Tibial nerve (tissue), 4 donors: ENCODE results near the gene DNTT. TPM values are rescaled to one million over a fixed set of nuclear protein-coding genes. Genes with fewer than 3 reads are reported as not detected.
A peak's percentile ranks its signal among the peaks of the same experiment; 100 is the strongest.

ENCODE experiments used
- DNase-seq, 2 donors: peaks; one replicate each; pipeline ENCODE4 v3.0.0-alpha.2; 2019; ENCODE audit warnings: low spot score in 2 of 2
- H3K27ac ChIP-seq, 4 donors: fragments of 200-600 bp; sonication (generic) in 3 of 4; one replicate each; pipeline ENCODE4 v1.5.1; 2017 to 2019; ENCODE audit warnings: mild to moderate bottlenecking in 1 of 4
- H3K27me3 ChIP-seq, 2 donors: fragments of 200-600 bp; sonication (generic) in 1 of 2; one replicate each; pipeline versions ENCODE4 v1.5.1 to v1.6.0; 2017 to 2019
- H3K36me3 ChIP-seq, 3 donors: fragments of 200-600 bp; sonication (generic); one replicate each; pipeline ENCODE4 v1.5.1; 2018 to 2019
- H3K4me1 ChIP-seq, 4 donors: fragments of 200-600 bp; sonication (generic) in 3 of 4; one replicate each; pipeline ENCODE4 v1.5.1; 2017 to 2019
- H3K4me3 ChIP-seq, 4 donors: fragments of 200-600 bp; sonication (generic) in 3 of 4; one replicate each; pipeline ENCODE4 v1.5.1; 2017 to 2019; ENCODE audit warnings: mild to moderate bottlenecking in 1 of 4, moderate library complexity in 1 of 4
- H3K9me3 ChIP-seq, 4 donors: fragments of 200-600 bp; sonication (generic) in 3 of 4; one replicate each; pipeline ENCODE4 v1.5.1; 2017 to 2019
- CTCF ChIP-seq, 5 experiments: fragments of 200-600 bp in 3 of 5; fragments of 450-650 bp in 2 of 5; sonication (generic) in 3 of 5; IDR thresholded peaks; one replicate each; pipeline ENCODE4 v1.5.1; 2016 to 2019; ENCODE audit warnings: antibody characterized with exemption in 5 of 5, mild to moderate bottlenecking in 3 of 5, moderate library complexity in 2 of 5
- EP300 ChIP-seq, 2 donors: sonication (generic); formaldehyde crosslinking; IDR thresholded peaks; one replicate each; pipeline ENCODE4 v1.6.1; 2017; ENCODE audit warnings: antibody characterized with exemption in 2 of 2, mild to moderate bottlenecking in 1 of 2
- POLR2A ChIP-seq, 2 donors: fragments of 450-650 bp; IDR thresholded peaks; one replicate each; pipeline ENCODE4 v1.6.1; 2017; ENCODE audit warnings: antibody characterized with exemption in 2 of 2, mild to moderate bottlenecking in 2 of 2, moderate library complexity in 2 of 2
- WGBS, 2 donors: methylation state at CpG; one replicate each; pipeline ENCODE4 v1.1.5; 2018; 5-methylcytosine and 5-hydroxymethylcytosine counted together
- total RNA-seq, 4 donors: library from RNA; depleted of rRNA; stranded (reverse); fragments of >200 nt; gene quantifications; one replicate each; pipeline ENCODE4 v1.1.0, GENCODE V29; 2016

Gene DNTT
- total RNA-seq, 4 donors from 2014 or later, result not detected

- Histone ChIP-seq H3K36me3 (no peaks in the 10 kb centered on the region), H3K9me3 (no peaks in the 10 kb centered on the region), H3K27ac (no peak overlapping the region), H3K27me3 (no peaks in the 10 kb centered on the region), H3K4me1 (no peaks in the 10 kb centered on the region), H3K4me3 (no peak overlapping the region)
- no peak for DNase-seq
- WGBS, 2 donors, result 54 to 57% methylated on average over 3 of the region's 3 CpGs
- TF ChIP-seq CTCF (IDR thresholded peaks at IDR 0.05) (no peak), EP300 (IDR thresholded peaks at IDR 0.05) (no peak), POLR2A (IDR thresholded peaks at IDR 0.05) (no peak)
Observed at GRCh38 chr10:96366508-96366907, 62.3 kb downstream of the DNTT start.

DNA sequence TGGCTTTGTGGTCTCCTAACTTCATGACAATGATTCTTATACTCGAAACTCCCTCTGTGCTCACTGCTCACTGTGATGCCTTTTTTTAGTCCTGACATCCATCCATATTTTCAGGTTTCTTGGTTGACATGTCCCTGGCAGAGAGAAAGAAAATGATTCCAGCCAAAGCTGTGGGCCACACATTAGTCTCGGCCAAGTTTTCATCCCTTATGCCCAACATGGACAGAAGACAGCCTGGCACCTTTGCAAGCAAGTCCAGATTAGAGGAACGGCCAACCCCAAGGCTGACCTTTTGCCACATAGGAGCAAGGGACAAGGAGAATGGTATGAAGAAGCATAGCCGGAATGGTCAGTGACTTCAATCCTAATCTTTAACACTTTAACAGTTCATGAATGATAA lies 63.2 kb downstream of the DNTT start:
- Histone ChIP-seq H3K4me1 (no peaks in the 10 kb centered on the region), H3K27ac (no peak overlapping the region), H3K27me3 (no peaks in the 10 kb centered on the region), H3K9me3 (no peaks in the 10 kb centered on the region), H3K4me3 (no peak overlapping the region), H3K36me3 (no peaks in the 10 kb centered on the region)
- TF ChIP-seq POLR2A (IDR thresholded peaks at IDR 0.05) (no peak), EP300 (IDR thresholded peaks at IDR 0.05) (no peak), CTCF (IDR thresholded peaks at IDR 0.05) (no peak)
- DNase-seq, result no peak
- WGBS, 2 donors, result 83 to 87% methylated on average over 4 of the region's 4 CpGs

GRCh38 chr10:96368971-96369370 lies 64.7 kb downstream of the DNTT start:
- H3K4me3 ChIP-seq, result no peak overlapping the region
- 74 to 76% methylated on average over 5 of the region's 5 CpGs for WGBS, 2 donors
- H3K27ac ChIP-seq, result no peak overlapping the region
- TF ChIP-seq EP300 (IDR thresholded peaks at IDR 0.05) (no peak), POLR2A (IDR thresholded peaks at IDR 0.05) (no peak), CTCF (IDR thresholded peaks at IDR 0.05) (no peak)
- no peaks in the 10 kb centered on the region for H3K4me1 ChIP-seq
- H3K27me3 ChIP-seq, result no peaks in the 10 kb centered on the region
- no peak for DNase-seq
- no peaks in the 10 kb centered on the region for H3K36me3 ChIP-seq
- H3K9me3 ChIP-seq, result no peaks in the 10 kb centered on the region

GRCh38 chr10:96369890-96370583 lies 65.8 kb downstream of the DNTT start:
- Histone ChIP-seq H3K27ac (no peak overlapping the region), H3K27me3 (no peaks in the 10 kb centered on the region), H3K4me1 (peaks cover 0 to 7% (median 0%) of the 10 kb centered on the region in 4 donors), H3K4me3 (no peak overlapping the region), H3K36me3 (no peaks in the 10 kb centered on the region), H3K9me3 (no peaks in the 10 kb centered on the region)
- 87 to 88% methylated on average over 38 of the region's 38 CpGs for WGBS, 2 donors
- DNase-seq, result no peak
- TF ChIP-seq EP300 (IDR thresholded peaks at IDR 0.05), result no peak
- no peak for TF ChIP-seq CTCF (IDR thresholded peaks at IDR 0.05)
- no peak for TF ChIP-seq POLR2A (IDR thresholded peaks at IDR 0.05)

GRCh38 chr10:96370584-96371157 lies 66.4 kb downstream of the DNTT start:
- no peak overlapping the region for H3K27ac ChIP-seq
- no peaks in the 10 kb centered on the region for H3K9me3 ChIP-seq
- TF ChIP-seq CTCF (IDR thresholded peaks at IDR 0.05), result peak; percentile 60 to 80 (median 70)
- TF ChIP-seq POLR2A (IDR thresholded peaks at IDR 0.05), result no peak
- H3K27me3 ChIP-seq, result no peaks in the 10 kb centered on the region
- 39 to 41% methylated on average over 16 of the region's 16 CpGs for WGBS, 2 donors
- peaks cover 0 to 13% (median 0%) of the 10 kb centered on the region in 4 donors for H3K4me1 ChIP-seq
- no peaks in the 10 kb centered on the region for H3K36me3 ChIP-seq
- peak in 1 of 2 donors; percentile 43 for DNase-seq
- no peak overlapping the region for H3K4me3 ChIP-seq
